Type B pancreatic cell (in vitro differentiated cells): ENCODE data around the gene KLHL3. TPM values are rescaled to one million over a fixed set of nuclear protein-coding genes. Genes with fewer than 3 reads are reported as not detected.
A peak's percentile ranks its signal among the peaks of the same experiment; 100 is the strongest.

Experiments used
- DNase-seq: peaks from one replicate; pipeline ENCODE4 v3.0.0; 2021; ENCODE audit warnings: mixed read lengths; ENCODE audit not compliant: unreplicated experiment; ENCODE audit errors: extremely low spot score
- H3K27ac Mint-ChIP-seq: 2 replicates; pipeline ENCODE4 v1.8.0; 2021; ENCODE audit warnings: mild to moderate bottlenecking, mixed read lengths
- H3K27me3 Mint-ChIP-seq: 2 replicates; pipeline ENCODE4 v1.8.0; 2021; ENCODE audit warnings: mixed read lengths
- H3K36me3 Mint-ChIP-seq: 2 replicates; pipeline ENCODE4 v1.8.0; 2021; ENCODE audit warnings: mixed read lengths
- H3K4me1 Mint-ChIP-seq: one replicate; pipeline ENCODE4 v1.8.0; 2021; ENCODE audit warnings: mixed read lengths; ENCODE audit not compliant: unreplicated experiment
- H3K4me3 Mint-ChIP-seq: 2 replicates; pipeline ENCODE4 v1.8.0; 2021; ENCODE audit warnings: mild to moderate bottlenecking, mixed read lengths
- H3K9me3 Mint-ChIP-seq: 2 replicates; pipeline ENCODE4 v1.8.0; 2021; ENCODE audit warnings: mixed read lengths
- CTCF ChIP-seq: fragments of 200-600 bp; sonication (generic); conservative IDR thresholded peaks from 2 replicates; pipeline ENCODE4 v1.5.0; 2021; ENCODE audit warnings: antibody characterized with exemption, mild to moderate bottlenecking
- total RNA-seq: library from RNA; stranded (reverse); gene quantifications from 2 replicates; pipeline ENCODE4 v1.2.1, GENCODE V29; 2021; ENCODE audit warnings: low replicate concordance

Gene KLHL3
- total RNA-seq, 1 donor from 2014 or later = 9.7 TPM

- peak; percentile 16 for DNase-seq
- Mint-ChIP-seq H3K27me3 (no peaks in the 10 kb centered on the region), H3K27ac (no peak overlapping the region), H3K4me3 (no peak overlapping the region), H3K4me1 (peaks cover 4% of the 10 kb centered on the region), H3K36me3 (no peaks in the 10 kb centered on the region), H3K9me3 (no peaks in the 10 kb centered on the region)
- TF ChIP-seq CTCF = no peak
These were observed 114.6 kb downstream of the KLHL3 start for GRCh38 chr5:137621306-137621705.

- Mint-ChIP-seq H3K36me3 (no peaks in the 10 kb centered on the region), H3K4me3 (no peak overlapping the region), H3K4me1 (peaks cover 4% of the 10 kb centered on the region), H3K27me3 (peaks cover under 1% of the 10 kb centered on the region), H3K9me3 (no peaks in the 10 kb centered on the region), H3K27ac (no peak overlapping the region)
- no peak for DNase-seq
- no peak for TF ChIP-seq CTCF
These were observed 116.6 kb downstream of the KLHL3 start for GRCh38 chr5:137619191-137619870.

- TF ChIP-seq CTCF = no peak
- Mint-ChIP-seq H3K9me3 (no peaks in the 10 kb centered on the region), H3K4me3 (no peak overlapping the region), H3K36me3 (no peaks in the 10 kb centered on the region), H3K27me3 (peaks cover 9% of the 10 kb centered on the region), H3K4me1 (peaks cover 4% of the 10 kb centered on the region), H3K27ac (no peak overlapping the region)
- DNase-seq = no peak
These were observed 117.4 kb downstream of the KLHL3 start for GRCh38 chr5:137618476-137618875.

GRCh38 chr5:137617528-137618205 is 118.2 kb downstream of the KLHL3 start:
- DNase-seq = no peak
- Mint-ChIP-seq H3K36me3 (no peaks in the 10 kb centered on the region), H3K4me3 (no peak overlapping the region), H3K27ac (no peak overlapping the region), H3K27me3 (peaks cover 11% of the 10 kb centered on the region), H3K4me1 (peaks cover 4% of the 10 kb centered on the region), H3K9me3 (no peaks in the 10 kb centered on the region)
- TF ChIP-seq CTCF = no peak

- no peaks in the 10 kb centered on the region for H3K9me3 Mint-ChIP-seq
- H3K27ac Mint-ChIP-seq = no peak overlapping the region
- peaks cover 9% of the 10 kb centered on the region for H3K4me1 Mint-ChIP-seq
- no peak overlapping the region for H3K4me3 Mint-ChIP-seq
- peaks cover 18% of the 10 kb centered on the region for H3K27me3 Mint-ChIP-seq
- no peaks in the 10 kb centered on the region for H3K36me3 Mint-ChIP-seq
- DNase-seq = peak; percentile 49
- TF ChIP-seq CTCF = no peak
These were observed 119.8 kb downstream of the KLHL3 start for GRCh38 chr5:137616046-137616445.
